ENCODE results near the gene MEGF8. TPM values are rescaled to one million over a fixed set of nuclear protein-coding genes. Genes with fewer than 3 reads are reported as not detected.

MEGF8 gene
- total and polyA plus RNA-seq, 2 of the 8 experiments (the other 6 are each of a cell fraction or from before 2014, with no cell fraction given) = 13.0 to 23.7 TPM

- TF ChIP-seq HDAC2 (IDR thresholded peaks at IDR 0.05; ENCODE audit: borderline replicate concordance in 1 of 2, low read depth in 2 of 2, low read length in 2 of 2) (no peak), BCL11A (IDR thresholded peaks at IDR 0.05; ENCODE audit: low read depth in 2 of 2, low read length in 2 of 2) (no peak)
Observed at GRCh38 chr19:42279155-42279901, 46.1 kb upstream of the MEGF8 start (continued).
